Measurements from ENCODE around the gene GPRC5D.

GPRC5D gene

GRCh38 chr12:12985817-12986408 is 33.9 kb upstream of the GPRC5D start:
- DNase-seq (ENCODE audit: low read depth, low spot score) = no peak
- ChIA-PET POLR2A (no interaction called here), CTCF (interaction anchor here (0.7 to 11.2 kb wide), 19 partner anchors 9 to 249 kb away, joined by 3 to 173 read pairs (median 3); partner anchors contain the start of gene DDX47)
- TF ChIP-seq CTCF (IDR thresholded peaks at IDR 0.05; ENCODE audit: insufficient read depth, low read length, missing control alignments) = peak; percentile 58
- no peak overlapping the region for H3K4me3 ChIP-seq (ENCODE audit: low read depth, low read length)

- no peak for TF ChIP-seq CTCF (IDR thresholded peaks at IDR 0.05; ENCODE audit: insufficient read depth, low read length, missing control alignments)
- DNase-seq (ENCODE audit: low read depth, low spot score) = no peak
- ChIA-PET POLR2A (no interaction called here), CTCF (interaction anchor here (0.7 to 11.2 kb wide), 23 partner anchors 8 to 251 kb away, joined by 3 to 173 read pairs (median 7); partner anchors contain the start of gene DDX47)
- no peak overlapping the region for H3K4me3 ChIP-seq (ENCODE audit: low read depth, low read length)
Observed at GRCh38 chr12:12984149-12984548, 32.2 kb upstream of the GPRC5D start.

GRCh38 chr12:12983420-12984035 is 31.6 kb upstream of the GPRC5D start:
- CTCF ChIA-PET = interaction anchor here (0.7 to 11.2 kb wide), 26 partner anchors 9 to 252 kb away, joined by 3 to 173 read pairs (median 7); partner anchors contain the start of gene DDX47
- no peak for DNase-seq (ENCODE audit: low read depth, low spot score)
- POLR2A ChIA-PET = no interaction called here

GRCh38 chr12:12982331-12982730 is 30.4 kb upstream of the GPRC5D start:
- POLR2A ChIA-PET = no interaction called here
- no peak for TF ChIP-seq CTCF (IDR thresholded peaks at IDR 0.05; ENCODE audit: insufficient read depth, low read length, missing control alignments)
- no peak for DNase-seq (ENCODE audit: low read depth, low spot score)
- CTCF ChIA-PET = interaction anchor here (0.9 to 11.2 kb wide), 23 partner anchors 8 to 253 kb away, joined by 3 to 173 read pairs (median 7); partner anchors contain the start of gene DDX47
- no peak overlapping the region for H3K4me3 ChIP-seq (ENCODE audit: low read depth, low read length)

More at GRCh38 chr12:12983420-12984035, 31.6 kb upstream of the GPRC5D start:
- TF ChIP-seq CTCF (IDR thresholded peaks at IDR 0.05; ENCODE audit: insufficient read depth, low read length, missing control alignments) = peak; percentile 69
- no peak overlapping the region for H3K4me3 ChIP-seq (ENCODE audit: low read depth, low read length)

- POLR2A ChIA-PET = interaction anchor here (0.6 to 1.3 kb wide), 9 partner anchors 13 to 261 kb away, joined by 3 to 6 read pairs (median 3); partner anchors contain the start of gene GPRC5A
- DNase-seq (ENCODE audit: low read depth, low spot score) = peak; percentile 98
- H3K4me3 ChIP-seq (ENCODE audit: low read depth, low read length) = no peak overlapping the region
- CTCF ChIA-PET = interaction anchor here (0.6 to 11.2 kb wide), 18 partner anchors 8 to 255 kb away, joined by 3 to 173 read pairs (median 5); partner anchors contain the start of gene DDX47
- TF ChIP-seq CTCF (IDR thresholded peaks at IDR 0.05; ENCODE audit: insufficient read depth, low read length, missing control alignments) = no peak
Observed at GRCh38 chr12:12979731-12980259, 27.8 kb upstream of the GPRC5D start.

GRCh38 chr12:12979126-12979525 is 27.2 kb upstream of the GPRC5D start:
- CTCF ChIA-PET = interaction anchor here (0.9 to 11.2 kb wide), 9 partner anchors 9 to 247 kb away, joined by 3 to 173 read pairs (median 5); partner anchors contain the start of gene DDX47
- POLR2A ChIA-PET = interaction anchor here (0.9 to 1.3 kb wide), 4 partner anchors 88 to 261 kb away, joined by 3 to 6 read pairs (median 4); partner anchors contain the start of gene GPRC5A
- no peak for TF ChIP-seq CTCF (IDR thresholded peaks at IDR 0.05; ENCODE audit: insufficient read depth, low read length, missing control alignments)
- H3K4me3 ChIP-seq (ENCODE audit: low read depth, low read length) = no peak overlapping the region
- peak; percentile 69 for DNase-seq (ENCODE audit: low read depth, low spot score)

Measured in AG04449 (cell line).